Retina (tissue), 1 donor: ENCODE results near the gene CAMTA1.
A peak's percentile ranks its signal among the peaks of the same experiment; 100 is the strongest.

Experiments used
- DNase-seq: peaks from one replicate; pipeline ENCODE4 v3.0.0-alpha.2; 2016

CAMTA1 gene

DNA sequence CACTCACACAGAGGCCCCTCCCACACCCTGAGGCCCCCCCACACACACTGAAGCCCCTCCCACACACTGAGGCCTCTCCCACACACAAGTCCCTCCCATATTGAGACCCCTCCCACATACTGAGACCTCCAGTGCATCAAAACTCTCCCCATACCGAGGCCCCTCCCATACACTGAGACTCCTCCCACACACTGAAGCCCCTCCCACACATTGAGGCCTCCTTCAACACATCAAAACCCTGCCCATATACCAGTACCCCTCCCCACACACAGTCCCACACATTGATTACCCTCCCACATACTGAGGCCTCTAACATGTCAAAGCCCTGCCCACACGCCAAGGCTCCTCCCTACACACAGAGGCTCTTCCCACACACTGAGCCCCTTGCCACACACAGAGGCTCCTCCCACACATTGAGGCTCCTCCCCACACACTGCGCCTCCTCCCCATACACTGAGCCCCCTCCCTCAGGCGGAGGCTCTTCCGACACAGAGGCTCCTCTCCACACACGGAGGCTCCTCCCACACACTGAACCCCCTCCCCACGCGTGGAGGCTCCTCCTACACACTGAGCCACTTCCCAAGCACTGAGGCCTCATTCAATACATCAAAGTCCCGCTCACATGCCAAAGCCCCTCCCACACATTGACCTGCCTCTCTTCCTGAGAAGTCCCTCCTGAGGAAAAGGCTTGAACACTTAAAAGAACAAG, 392.3 kb downstream of the CAMTA1 start:
- DNase-seq = no peak

DNA sequence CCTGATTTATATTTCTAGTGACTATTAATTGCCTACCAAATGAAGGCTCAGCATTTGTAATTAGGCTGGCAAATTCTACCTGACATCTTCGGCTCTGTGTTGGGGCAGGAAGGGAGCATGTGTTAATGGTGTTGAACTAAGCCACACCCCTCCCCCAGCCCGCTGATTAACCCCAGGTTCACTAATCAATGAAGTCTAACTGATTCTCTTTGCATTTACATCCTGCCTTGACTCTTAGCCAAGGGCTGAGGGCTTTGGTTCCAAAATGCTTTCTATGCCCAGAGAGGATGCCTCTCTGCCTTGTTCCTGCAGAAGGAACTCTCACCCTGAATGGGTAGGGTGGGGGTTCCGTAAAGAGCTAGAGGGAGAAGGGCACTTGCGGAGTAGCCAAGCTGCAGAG, 393.1 kb downstream of the CAMTA1 start:
- DNase-seq = no peak

DNA sequence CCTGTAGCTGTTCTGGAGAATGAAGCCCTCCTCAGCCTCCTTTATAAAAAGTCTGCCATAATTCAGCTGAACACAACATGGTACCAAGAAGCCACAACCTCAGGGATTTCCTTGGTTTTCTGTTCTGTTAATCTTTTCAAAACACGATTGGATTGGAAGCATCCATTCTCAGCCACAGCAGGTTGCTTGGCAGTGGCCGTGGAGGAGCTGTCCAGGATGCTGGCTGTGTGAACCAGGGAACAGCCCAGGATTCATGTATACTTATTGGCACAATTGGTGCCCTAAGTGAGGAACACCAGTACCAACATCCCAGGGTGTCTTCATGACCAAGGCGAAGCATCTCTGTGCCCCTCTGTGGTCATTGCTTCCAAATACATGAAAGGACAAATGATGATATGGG, 393.5 kb downstream of the CAMTA1 start:
- DNase-seq = no peak

DNA sequence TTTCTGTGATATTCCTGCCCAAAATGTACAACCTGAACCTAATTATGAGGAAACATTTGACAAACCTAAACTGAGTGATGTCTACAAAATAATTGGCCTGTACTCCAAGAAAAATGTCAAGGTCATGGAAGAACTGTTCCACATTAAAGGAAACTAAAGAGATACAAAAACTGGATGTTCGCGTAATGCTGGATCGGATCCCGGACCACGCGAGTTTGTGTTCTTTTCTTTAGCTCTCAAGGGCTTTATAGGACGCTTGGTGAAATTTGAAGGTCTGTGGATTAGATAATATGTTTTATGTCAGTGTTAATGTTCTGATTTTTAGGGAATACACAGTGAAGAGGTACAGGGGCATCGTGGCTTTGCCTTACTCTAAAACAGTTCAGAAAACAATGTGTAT, 400.5 kb downstream of the CAMTA1 start:
- no peak for DNase-seq

DNA sequence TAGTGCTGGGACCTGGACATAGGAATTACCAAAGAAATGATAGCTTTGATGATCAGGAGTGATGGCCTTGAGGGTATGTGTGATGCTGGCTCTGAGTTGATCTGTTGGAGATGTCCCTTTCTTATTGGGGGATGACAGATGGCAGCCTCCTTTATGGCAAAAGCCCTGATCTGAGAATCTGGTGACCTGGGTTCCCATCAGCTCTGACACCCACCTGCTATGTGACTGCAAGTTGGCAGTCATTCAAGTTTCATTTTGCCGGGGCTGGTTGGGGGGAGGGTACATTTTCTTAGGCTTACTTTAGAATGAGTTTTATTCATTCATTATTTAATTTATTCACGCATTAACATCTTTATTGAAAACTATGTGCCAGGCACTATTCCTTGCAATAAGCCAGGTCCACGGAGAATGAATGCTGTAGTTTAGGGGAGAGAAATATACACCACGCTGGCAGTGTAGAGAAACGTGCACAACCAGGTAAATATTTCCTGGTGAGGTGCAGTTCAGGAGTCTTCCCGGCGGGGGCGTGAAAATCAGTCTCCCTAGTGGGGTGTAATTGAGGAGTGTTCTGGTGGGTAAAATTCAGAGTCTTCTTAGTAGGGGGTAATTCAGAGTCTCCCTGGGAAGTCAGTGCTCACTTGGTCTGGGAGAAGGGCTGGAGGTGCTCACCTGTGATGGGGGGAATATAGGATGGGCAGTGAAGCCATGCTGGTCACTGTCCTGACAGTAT, 401.3 kb downstream of the CAMTA1 start:
- no peak for DNase-seq

DNA sequence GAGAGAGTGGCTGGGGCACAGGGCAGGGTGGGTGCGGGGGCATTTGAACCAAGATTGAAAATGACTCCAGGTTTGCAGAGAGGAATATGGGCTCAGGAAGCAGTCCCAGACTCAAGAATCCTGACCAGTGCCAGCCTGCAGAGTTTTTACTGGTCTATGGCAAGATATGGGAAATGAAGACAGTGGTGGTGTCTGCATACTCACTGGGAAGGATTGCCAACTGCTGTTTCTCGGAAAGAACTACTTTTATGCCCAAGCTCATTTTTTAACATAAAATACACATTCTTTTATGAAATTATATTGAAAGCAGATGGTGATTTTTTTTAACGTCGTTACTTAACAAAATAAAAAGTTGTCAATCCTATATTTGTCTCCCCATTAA, 401.8 kb downstream of the CAMTA1 start:
- DNase-seq = no peak

DNA sequence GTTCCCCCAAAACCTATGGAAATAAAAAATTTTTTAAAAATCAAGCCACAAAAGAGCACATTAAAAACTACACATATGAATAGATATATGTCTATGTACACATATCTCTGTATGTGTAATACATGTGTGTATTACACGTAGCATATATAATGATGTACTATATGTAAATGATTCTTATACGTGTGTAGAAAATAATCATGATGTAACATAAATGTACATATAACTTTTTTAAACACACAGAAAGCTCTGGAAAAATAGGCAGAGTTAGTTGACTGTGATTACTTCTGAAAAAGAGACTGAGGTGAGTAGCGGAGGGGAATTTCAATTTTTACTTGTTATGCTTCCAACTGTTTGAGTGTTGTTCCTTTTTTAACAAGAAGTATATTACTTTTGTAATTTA, 405.0 kb downstream of the CAMTA1 start:
- no peak for DNase-seq

DNA sequence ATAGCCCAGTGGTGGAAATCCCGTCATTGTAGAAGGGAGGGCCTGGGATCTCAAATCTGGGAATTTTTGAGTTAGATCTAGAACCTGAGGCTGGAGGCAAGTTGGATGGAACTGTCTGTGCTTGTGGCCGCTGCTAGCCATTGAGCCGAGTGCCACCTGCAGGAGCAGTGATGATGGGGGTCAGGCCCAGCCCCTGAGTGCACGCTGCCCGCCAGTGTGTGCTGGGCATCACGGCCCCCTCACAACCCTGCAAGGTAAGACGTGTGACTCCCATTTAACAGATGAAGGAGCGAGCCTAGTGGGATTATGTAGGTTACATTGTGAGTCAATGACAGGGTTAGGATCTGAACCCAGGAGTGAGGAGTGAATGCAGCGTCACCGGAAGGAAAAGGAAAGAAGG, 407.2 kb downstream of the CAMTA1 start:
- no peak for DNase-seq

DNA sequence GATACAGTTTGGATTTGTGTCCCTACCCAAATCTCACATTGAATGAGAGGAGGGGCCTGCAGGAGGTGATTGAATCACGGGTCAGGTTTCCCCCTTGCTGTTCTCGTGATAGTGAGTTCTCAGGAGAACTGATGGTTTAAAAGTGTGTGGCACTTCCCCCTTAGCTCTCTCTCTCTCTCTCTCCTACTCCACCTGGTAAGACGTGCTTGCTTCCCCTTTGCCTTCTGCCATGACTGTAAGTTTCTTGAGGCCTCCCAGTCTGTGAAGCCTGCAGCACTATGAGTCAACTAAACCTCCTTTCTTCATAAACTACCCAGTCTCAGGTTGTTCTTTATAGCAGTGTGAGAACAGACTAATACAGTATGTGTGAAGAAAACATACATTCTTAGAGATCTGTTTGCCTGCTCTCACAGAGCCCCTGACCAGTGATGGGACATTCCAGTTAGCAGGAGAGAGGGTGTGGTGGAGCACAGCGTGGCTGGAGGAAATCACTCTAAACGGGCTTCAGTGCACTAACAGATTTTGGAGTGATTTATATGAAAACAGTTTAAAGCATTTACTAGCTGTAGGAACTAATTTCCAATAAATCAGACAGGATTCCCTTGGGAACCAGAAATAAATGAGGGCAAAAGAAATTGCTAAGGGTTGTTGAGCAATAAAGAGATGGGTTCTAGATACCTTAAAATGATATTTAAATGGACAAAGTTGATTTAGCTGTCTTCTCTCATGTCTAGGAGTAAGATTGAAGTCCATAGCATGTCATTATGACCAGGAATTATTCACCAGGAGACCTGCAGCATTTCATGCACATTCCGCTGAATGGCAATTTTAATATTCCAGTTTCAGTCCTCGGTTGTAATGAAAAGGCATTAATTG, 411.0 kb downstream of the CAMTA1 start:
- no peak for DNase-seq

DNA sequence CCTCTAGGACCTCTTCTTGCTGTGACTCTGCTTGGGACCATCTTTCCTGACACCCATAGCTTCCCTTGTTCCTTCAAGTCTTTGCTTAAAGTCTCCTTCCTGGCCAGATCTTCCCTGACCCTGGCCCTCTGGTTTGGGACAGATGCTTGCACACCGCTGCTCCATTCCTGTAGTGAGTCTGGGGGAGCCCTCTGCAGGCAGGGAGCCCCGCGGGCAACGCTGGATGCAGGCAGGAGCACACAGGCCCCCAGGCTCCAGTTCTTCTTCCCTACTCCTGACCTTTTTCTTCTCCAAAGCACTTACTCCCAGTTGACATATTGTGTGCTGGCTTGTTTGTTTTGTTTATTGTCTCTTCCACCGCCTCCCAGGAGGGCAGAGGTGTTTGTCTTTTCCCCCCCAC, 413.4 kb downstream of the CAMTA1 start:
- peak; percentile 22 for DNase-seq

DNA sequence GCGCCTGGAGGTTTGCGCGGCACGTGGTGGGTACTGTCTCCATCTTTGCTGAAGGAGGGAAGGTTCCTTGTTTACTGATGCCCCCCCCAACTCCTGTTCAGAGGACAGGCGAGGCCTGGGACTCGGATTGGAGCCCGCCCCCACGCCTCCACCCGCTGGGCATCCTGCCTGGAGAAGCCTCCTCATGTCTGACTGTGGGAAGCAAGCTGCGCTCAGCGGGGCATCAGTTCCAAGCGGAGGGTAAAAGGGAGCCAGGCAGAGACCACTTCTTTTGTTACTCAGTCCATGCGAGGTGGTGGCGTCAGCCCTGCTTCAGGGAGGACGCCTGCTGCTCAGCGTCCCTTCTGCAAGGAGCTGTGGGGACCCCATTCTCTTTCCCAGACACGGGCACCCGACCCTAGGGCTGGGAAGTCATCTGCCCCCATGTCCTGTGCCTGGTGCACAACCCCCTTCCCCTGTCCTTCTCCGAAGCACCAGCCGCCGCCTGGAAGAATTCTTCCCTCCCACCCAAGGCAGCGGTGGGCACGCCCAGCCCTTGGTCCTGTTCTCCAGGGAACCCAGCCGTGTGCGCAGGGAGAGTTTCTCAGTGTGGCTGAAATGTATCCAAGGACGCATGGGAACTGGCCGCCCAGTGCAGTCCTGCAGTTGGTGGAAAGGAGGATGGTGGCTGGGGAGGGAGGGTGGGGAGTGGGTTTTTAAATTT, 414.0 kb downstream of the CAMTA1 start:
- DNase-seq = peak; percentile 51

DNA sequence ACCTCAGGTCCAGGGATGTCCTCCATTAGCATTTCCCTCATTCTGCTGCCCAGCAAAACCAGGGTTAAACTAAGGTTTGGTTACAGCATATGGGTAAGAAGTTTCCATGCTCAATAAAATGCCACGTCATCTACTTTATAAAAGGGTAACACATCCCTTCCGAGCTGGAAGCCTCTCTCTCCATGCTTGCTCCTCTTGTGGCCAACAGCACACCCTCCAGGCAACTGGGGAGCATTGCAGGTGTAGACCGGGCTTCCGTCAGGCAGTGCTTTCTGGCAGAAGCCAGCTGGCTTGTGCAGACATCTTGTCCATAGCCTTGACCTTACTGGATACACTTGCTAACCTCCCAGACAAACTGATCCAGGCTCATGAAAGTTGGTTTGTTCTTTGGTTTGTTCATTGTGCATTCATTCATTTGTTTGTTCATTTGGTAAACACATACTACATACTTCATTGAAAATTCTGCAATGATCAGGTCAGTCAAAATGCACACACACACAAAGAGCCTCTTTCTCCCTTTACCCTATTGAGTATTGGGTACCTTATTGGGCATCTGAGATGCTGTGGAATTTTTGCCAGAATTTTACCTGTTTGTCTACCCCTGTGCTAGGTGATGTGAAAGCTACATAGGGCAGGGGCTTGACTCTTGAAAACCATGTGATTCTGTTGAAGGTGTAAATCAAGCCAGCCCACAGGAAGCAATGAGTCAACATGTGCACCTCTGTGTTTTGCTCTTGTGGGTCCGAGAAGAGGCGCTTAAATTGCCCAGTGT, 422.8 kb downstream of the CAMTA1 start:
- DNase-seq = peak; percentile 60

DNA sequence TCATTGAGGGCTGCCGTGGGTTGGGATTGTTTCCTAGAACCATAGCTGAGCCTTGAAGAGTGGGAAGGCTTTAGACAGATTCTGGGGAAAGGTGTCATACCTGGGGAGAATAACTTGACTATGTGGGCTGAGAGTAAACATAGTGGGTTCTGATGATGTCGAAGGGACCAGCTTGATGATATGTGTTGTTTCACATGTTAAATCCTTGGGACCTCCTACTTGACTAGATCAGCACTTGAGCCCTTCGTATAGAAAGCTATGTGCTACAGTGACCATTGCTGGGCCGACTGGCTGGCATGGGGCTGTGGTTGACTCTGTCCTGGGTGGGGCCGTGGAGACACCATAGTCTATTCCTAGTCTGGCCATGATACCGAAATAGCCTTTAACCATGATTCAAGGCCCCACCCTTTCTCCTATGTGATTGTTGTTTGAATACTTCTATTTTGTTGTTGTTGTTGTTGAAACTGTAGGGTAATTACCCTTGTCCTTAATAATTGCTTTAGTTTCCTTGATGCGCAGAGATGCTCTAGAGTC, 423.5 kb downstream of the CAMTA1 start:
- no peak for DNase-seq

DNA sequence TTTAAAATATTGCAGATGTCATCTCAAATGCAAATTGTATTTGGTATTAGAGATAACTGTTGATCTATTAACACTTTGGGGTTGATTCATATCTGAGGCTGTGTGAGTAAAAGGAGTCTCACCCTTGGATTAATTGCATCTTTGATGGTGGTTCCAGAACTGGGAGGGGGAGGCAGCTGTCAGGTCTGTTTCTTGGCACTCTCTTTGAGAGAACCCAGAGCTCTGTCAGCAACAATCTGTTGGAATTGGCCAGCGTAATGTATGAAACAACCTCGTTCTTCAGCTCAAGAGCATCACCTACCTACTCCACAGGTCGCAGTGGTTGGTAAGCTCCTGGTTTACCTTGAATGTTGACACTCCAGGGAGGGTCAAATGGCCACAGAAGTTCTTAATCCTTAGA, 424.1 kb downstream of the CAMTA1 start:
- DNase-seq = no peak

DNA sequence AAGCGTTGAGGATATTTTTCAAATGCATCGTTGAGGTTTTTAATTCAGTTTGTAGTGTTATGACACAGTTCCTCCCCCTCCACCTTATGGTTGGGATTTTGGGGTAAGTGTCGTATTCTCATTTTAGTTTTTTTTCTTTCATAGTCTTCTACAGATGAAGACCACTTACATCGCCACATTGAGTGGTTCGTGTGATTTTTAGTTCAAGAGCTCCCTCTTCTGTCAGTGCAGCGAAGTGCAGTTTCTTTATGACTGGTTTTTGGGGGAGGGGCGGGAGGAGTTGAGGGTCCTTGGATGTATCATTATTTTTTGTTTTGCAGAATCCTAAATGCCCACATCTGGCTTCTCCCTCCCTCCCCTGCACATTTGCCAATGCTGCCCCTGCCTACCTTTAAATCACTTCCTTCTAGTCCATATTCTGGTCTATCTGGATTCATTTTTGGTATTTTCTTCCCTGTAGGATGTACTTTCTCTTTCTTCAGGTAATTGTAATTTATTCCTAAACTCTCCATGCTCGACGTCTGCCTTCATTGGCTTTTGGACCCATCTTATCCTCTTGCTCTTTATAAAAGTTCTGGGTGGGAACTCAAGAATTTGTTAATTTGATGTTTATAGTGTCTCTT, 433.1 kb downstream of the CAMTA1 start:
- DNase-seq = peak; percentile 68

DNA sequence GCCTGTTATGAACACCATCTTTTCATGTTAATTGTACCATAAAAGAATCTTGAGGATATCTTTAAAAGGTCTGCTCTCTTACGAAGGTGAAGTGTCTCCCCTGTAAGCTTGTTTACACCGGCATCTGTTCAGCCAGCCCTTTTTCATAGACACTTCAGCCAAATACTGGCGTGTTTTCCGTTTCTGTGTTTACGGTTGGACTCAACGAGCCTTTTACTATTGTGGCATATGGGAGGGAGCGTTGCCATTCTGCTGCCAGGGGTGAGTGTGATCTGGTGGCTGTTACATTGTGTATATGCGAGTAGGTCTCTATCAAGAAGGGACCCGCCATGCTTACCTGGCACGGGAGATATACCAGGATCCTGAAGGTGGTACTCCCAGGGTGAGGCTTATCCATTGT, 433.8 kb downstream of the CAMTA1 start:
- DNase-seq = no peak

DNA sequence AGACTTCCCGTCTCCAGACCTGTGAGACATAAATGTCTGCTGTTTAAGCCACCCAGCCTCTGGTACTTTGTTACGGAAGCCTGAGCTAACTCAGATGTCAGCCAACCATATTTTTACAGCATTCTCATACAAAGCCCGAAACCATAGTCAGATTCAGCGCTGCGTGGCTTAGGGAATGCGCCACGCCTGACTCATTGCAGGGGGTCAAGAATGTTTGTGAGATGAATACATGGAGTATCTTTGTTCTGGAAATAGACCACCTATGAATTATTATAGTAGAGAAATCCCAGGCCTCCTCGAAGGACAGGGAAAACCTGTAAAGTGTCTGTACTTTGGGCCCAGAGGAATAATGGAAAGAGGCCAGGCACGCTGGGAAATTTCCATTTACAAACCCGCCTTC, 434.8 kb downstream of the CAMTA1 start:
- no peak for DNase-seq

DNA sequence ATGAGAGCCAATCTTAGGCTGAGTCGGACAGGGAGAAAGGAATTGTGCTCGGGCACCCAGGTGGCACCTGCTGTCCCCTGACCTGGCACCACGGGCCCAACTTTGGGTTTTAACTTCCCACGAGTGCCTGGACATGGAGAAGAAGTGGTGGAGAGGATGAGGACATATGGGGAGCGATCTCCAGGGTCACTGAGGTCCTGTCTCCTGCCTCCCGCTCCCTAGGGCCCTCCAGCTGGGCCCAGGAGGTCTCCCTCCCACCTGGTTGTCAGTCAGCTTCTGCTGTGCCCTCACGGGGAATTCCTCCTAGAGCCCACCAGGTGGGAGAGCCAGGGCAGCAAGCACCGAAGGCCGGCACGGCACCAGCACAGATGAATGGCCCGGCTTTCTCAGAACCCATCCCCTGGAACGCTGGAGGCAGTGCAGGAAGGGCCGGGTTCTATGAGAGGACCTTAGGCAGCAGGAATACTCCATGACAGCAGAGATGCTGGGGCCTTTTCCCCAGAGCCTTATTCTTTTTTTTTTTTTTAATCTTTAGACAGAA, 435.5 kb downstream of the CAMTA1 start:
- DNase-seq = no peak

DNA sequence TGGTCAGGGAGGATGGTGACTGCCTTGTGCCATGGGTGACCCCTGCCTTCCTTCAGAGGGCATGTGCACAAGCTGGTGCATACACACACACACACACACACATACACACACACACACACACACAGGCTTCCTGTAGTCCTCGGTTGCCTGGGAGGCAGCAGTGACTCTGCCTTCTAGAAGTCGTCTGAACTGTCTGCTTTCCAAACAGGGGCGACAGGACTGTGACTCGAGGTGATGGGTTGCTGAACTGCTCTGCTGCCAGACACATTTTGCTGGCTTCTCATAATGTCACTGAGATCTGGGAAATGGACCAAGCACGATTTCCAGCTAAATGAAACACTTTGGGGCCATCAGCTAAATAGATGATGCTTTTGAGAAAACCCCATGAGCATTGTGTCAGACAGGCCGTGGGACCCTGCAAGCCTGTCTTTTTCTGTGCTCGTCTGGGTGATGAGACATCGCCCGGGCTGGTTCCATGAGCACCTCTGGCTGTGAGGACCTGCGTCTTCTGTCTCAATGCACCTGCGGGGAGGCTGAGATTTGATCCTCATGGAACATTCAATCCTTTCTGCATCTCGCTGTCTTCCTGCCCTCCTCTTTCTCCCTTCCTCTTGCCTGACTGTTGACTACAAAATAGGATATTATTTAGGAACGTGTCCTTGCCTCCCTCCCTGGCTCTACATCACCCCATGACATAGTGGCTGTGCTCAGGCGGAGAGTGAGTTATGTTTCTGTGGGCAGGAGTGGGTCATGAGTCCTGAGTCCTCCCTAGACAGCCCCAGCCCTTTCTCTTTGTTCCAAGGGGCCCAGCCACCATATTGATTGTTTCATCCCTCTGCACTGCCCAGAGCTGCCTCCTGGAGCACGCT, 436.8 kb downstream of the CAMTA1 start:
- no peak for DNase-seq

DNA sequence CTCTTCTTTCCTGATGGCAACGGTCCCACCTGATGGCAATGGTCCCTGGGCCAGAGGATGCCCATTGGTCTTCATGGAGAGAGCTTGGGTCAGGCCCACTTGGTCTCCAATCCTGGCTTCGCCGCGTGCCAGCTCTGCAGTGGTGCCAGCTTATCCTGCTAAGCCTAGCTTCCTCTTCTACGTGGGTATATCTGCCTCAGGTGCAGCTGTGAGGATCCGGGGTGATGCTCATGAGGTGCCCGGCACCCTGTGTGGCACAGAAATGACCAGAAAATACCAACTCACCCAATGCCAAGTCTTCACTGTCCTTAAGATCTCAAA, 437.4 kb downstream of the CAMTA1 start:
- DNase-seq = no peak
